ENCODE results near the gene SPIN2B. TPM values are rescaled to one million over a fixed set of nuclear protein-coding genes. Genes with fewer than 3 reads are reported as not detected.
"Not testable (repeated sequence)": the region's sequence is repeated elsewhere in the genome, so short reads cannot be mapped to it uniquely, and the experiment has no call there.

SPIN2B gene
- total RNA-seq, 2 donors from 2014 or later: 12.0 to 16.4 TPM

DNA sequence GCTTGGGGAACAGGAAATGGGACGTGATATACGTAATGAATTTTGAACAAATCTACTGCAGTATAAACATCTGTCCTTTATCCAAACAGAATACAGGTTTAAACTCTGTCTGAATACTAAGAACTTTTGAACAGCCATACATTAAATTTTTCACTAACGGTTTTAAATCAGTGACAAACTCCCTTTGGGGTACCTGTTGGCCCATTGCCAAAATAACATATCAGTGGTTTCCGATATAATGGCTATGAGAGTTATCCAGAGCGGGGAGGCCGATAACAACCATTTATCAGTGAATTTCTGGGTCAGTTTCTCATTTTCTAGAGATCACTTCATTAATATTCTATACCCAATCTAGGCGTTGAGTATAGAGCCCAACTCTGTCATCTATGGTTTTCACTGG lies 10.7 kb upstream of the SPIN2B start:
- Histone ChIP-seq H3K9ac (ENCODE audit: extremely low read depth, low read length, poor library complexity, severe bottlenecking) (no peak overlapping the region), H3K4me1 (ENCODE audit: control insufficient read depth, insufficient read depth, low read length) (no peaks in the 10 kb centered on the region), H3K9me3 (ENCODE audit: control insufficient read depth, low read length) (no peaks in the 10 kb centered on the region), H3K4me3 (ENCODE audit: low read length) (no peak overlapping the region), H3K27ac (ENCODE audit: low read depth, low read length) (no peak overlapping the region), H3K36me3 (ENCODE audit: control insufficient read depth, insufficient read depth, low read length) (peaks cover 4% of the 10 kb centered on the region), H3K27me3 (ENCODE audit: control insufficient read depth, insufficient read depth, low read length, poor library complexity, severe bottlenecking) (no peaks in the 10 kb centered on the region)
- Mint-ChIP-seq H3K27me3 (ENCODE audit: insufficient read depth) (no peaks in the 10 kb centered on the region), H3K36me3 (ENCODE audit: low read depth) (peaks cover 3% of the 10 kb centered on the region), H3K9me3 (peaks cover 39% of the 10 kb centered on the region), H3K4me3 (no peak overlapping the region), H3K27ac (no peak overlapping the region), H3K4me1 (peaks cover 4% of the 10 kb centered on the region)
- TF ChIP-seq, protein P1, sequence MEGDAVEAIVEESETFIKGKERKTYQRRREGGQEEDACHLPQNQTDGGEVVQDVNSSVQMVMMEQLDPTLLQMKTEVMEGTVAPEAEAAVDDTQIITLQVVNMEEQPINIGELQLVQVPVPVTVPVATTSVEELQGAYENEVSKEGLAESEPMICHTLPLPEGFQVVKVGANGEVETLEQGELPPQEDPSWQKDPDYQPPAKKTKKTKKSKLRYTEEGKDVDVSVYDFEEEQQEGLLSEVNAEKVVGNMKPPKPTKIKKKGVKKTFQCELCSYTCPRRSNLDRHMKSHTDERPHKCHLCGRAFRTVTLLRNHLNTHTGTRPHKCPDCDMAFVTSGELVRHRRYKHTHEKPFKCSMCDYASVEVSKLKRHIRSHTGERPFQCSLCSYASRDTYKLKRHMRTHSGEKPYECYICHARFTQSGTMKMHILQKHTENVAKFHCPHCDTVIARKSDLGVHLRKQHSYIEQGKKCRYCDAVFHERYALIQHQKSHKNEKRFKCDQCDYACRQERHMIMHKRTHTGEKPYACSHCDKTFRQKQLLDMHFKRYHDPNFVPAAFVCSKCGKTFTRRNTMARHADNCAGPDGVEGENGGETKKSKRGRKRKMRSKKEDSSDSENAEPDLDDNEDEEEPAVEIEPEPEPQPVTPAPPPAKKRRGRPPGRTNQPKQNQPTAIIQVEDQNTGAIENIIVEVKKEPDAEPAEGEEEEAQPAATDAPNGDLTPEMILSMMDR (conservative IDR thresholded peaks at IDR 0.05): no peak
- WGBS, 2 experiments (ENCODE audit: insufficient coverage in 1 of 2, insufficient read length in 1 of 2): 93 to 100% methylated on average over 1 to 7 of the region's 7 CpGs
- DNase-seq: no peak

DNA sequence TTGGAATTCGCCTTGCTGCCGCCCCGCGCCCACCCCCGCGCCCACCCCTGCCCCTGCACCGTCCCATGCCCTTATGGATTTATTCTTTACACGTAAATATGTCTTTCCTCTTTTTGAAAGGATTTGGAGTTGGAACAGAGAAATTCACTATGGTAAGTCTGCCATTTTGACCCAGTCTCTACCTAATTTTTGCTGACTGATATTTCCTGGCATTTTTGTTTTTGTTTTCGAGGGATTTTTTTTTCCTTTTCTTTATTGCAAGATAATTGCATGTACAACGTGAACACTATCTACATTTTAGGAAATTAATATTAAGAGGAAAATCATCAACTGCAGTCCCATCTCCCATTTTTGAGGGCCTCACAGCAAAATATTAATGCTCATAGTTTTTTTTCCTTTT lies 468 bp upstream of the SPIN2B start:
- H3K27me3 ChIP-seq (ENCODE audit: control insufficient read depth, insufficient read depth, low read length, poor library complexity, severe bottlenecking): no peaks in the 10 kb centered on the region
- Mint-ChIP-seq H3K9me3 (peaks cover 33% of the 10 kb centered on the region), H3K27me3 (ENCODE audit: insufficient read depth) (no peaks in the 10 kb centered on the region), H3K36me3 (ENCODE audit: low read depth) (peaks cover 9% of the 10 kb centered on the region), H3K4me1 (peaks cover 4% of the 10 kb centered on the region), H3K27ac (peak overlapping the region; percentile 97), H3K4me3 (peak overlapping the region; percentile 83)
- no peaks in the 10 kb centered on the region for H3K36me3 ChIP-seq (ENCODE audit: control insufficient read depth, insufficient read depth, low read length)
- peak overlapping the region; percentile 34 for H3K9ac ChIP-seq (ENCODE audit: extremely low read depth, low read length, poor library complexity, severe bottlenecking)
- TF ChIP-seq, protein P1 (conservative IDR thresholded peaks at IDR 0.05): no peak
- no peak for DNase-seq
- peak overlapping the region; percentile 85 for H3K4me3 ChIP-seq (ENCODE audit: low read length)
- H3K27ac ChIP-seq (ENCODE audit: low read depth, low read length): no peak overlapping the region
- no peaks in the 10 kb centered on the region for H3K9me3 ChIP-seq (ENCODE audit: control insufficient read depth, low read length)
- H3K4me1 ChIP-seq (ENCODE audit: control insufficient read depth, insufficient read depth, low read length): no peaks in the 10 kb centered on the region
- WGBS, 2 experiments (ENCODE audit: insufficient coverage in 1 of 2, insufficient read length in 1 of 2): no CpG with 5 or more reads among the region's 10 CpGs

DNA sequence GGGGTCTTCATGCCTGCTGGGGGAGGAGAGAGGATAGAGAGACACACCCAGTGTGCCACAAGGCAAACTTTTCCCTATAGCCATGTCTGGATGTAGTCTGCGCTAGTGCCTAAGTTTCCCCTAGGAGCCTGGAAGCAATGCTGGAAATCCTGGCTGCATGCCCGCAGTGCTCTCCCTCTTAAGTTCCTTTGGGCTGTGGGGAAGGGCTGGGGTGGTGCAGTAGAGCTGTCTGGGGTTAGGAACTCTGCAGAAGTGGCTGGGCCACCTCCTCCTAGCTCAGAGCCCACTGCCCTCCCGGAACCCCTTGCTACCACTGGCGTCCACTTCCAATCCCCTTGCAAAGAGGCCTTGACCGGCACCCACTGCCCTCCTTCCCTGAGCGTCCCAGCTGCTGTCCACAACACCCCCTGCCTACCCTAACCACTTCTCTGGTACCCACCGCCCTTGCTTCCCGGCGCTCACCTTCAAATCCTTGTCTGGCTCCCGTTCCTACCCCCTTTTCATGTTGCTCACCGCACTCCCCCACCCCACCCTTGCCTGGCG lies 658 bp downstream of the SPIN2B start:
- WGBS, 2 experiments (ENCODE audit: insufficient coverage in 1 of 2, insufficient read length in 1 of 2): 1 to 10% methylated on average over 2 to 10 of the region's 12 CpGs
- H3K27me3 ChIP-seq (ENCODE audit: control insufficient read depth, insufficient read depth, low read length, poor library complexity, severe bottlenecking); H3K36me3 ChIP-seq (ENCODE audit: control insufficient read depth, insufficient read depth, low read length); H3K4me1 ChIP-seq (ENCODE audit: control insufficient read depth, insufficient read depth, low read length); H3K27ac ChIP-seq (ENCODE audit: low read depth, low read length); H3K36me3 Mint-ChIP-seq (ENCODE audit: low read depth); H3K27me3 Mint-ChIP-seq (ENCODE audit: insufficient read depth); H3K4me1 Mint-ChIP-seq; H3K9me3 ChIP-seq (ENCODE audit: control insufficient read depth, low read length): not testable (repeated sequence)
- DNase-seq: peak; percentile 53
- Histone ChIP-seq H3K4me3 (ENCODE audit: low read length) (peak overlapping the region; percentile 85), H3K9ac (ENCODE audit: extremely low read depth, low read length, poor library complexity, severe bottlenecking) (peak overlapping the region; percentile 41)
- Mint-ChIP-seq H3K4me3 (peak overlapping the region; percentile 83), H3K9me3 (peaks cover 38% of the 10 kb centered on the region), H3K27ac (peak overlapping the region; percentile 97)

DNA sequence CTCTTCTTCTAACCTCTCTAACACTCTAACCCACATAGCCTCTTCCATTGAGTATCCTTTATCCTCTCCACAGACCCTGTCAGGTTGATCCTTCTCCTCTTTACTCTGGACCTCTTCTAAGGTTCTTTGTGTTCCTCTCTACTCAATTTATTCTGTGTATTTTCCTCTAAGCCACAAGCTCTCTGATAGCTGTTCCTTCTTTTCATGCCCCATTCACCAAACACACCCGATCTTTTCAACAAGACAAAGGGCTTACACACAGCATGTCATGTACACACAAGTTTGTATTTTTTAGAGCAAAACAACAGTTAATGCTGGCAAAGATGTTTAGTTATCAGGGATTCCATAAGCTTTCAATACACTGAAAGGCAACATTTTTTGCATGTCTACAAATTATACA lies 1.9 kb downstream of the SPIN2B start:
- Mint-ChIP-seq H3K36me3 (ENCODE audit: low read depth) (peaks cover 22% of the 10 kb centered on the region), H3K27me3 (ENCODE audit: insufficient read depth) (no peaks in the 10 kb centered on the region), H3K9me3 (peaks cover 42% of the 10 kb centered on the region), H3K4me3 (no peak overlapping the region), H3K27ac (no peak overlapping the region), H3K4me1 (peaks cover 8% of the 10 kb centered on the region)
- Histone ChIP-seq H3K4me1 (ENCODE audit: control insufficient read depth, insufficient read depth, low read length) (no peaks in the 10 kb centered on the region), H3K36me3 (ENCODE audit: control insufficient read depth, insufficient read depth, low read length) (peaks cover 7% of the 10 kb centered on the region), H3K9me3 (ENCODE audit: control insufficient read depth, low read length) (no peaks in the 10 kb centered on the region), H3K4me3 (ENCODE audit: low read length) (no peak overlapping the region), H3K27ac (ENCODE audit: low read depth, low read length) (no peak overlapping the region), H3K27me3 (ENCODE audit: control insufficient read depth, insufficient read depth, low read length, poor library complexity, severe bottlenecking) (no peaks in the 10 kb centered on the region), H3K9ac (ENCODE audit: extremely low read depth, low read length, poor library complexity, severe bottlenecking) (no peak overlapping the region)
- no peak for DNase-seq
- TF ChIP-seq, protein P1 (conservative IDR thresholded peaks at IDR 0.05): no peak
- 100% methylated on average over 1 of the region's 1 CpG; no CpG with 5 or more reads in 1 of the 2 experiments for WGBS, 2 experiments (ENCODE audit: insufficient coverage in 1 of 2, insufficient read length in 1 of 2)

GRCh38 chrX:57117566-57117965 lies 3.8 kb downstream of the SPIN2B start:
- not testable (repeated sequence) for H3K9me3 ChIP-seq (ENCODE audit: control insufficient read depth, low read length); H3K4me1 ChIP-seq (ENCODE audit: control insufficient read depth, insufficient read depth, low read length); H3K4me3 ChIP-seq (ENCODE audit: low read length); DNase-seq; H3K27me3 ChIP-seq (ENCODE audit: control insufficient read depth, insufficient read depth, low read length, poor library complexity, severe bottlenecking); H3K27ac Mint-ChIP-seq; H3K27me3 Mint-ChIP-seq (ENCODE audit: insufficient read depth); H3K9ac ChIP-seq (ENCODE audit: extremely low read depth, low read length, poor library complexity, severe bottlenecking); H3K27ac ChIP-seq (ENCODE audit: low read depth, low read length); H3K4me3 Mint-ChIP-seq
- H3K36me3 ChIP-seq (ENCODE audit: control insufficient read depth, insufficient read depth, low read length): peaks cover 11% of the 10 kb centered on the region
- WGBS, 2 experiments (ENCODE audit: insufficient coverage in 1 of 2, insufficient read length in 1 of 2): 95% methylated on average over 3 of the region's 4 CpGs; no CpG with 5 or more reads in 1 of the 2 experiments
- Mint-ChIP-seq H3K4me1 (peaks cover 10% of the 10 kb centered on the region), H3K9me3 (peaks cover 41% of the 10 kb centered on the region), H3K36me3 (ENCODE audit: low read depth) (peaks cover 33% of the 10 kb centered on the region)
